ENCODE measurements around the gene ASIC1. TPM values are rescaled to one million over a fixed set of nuclear protein-coding genes. Genes with fewer than 3 reads are reported as not detected.
A peak's percentile ranks its signal among the peaks of the same experiment; 100 is the strongest.

Gene ASIC1
- total and polyA plus RNA-seq, 2 of the 13 experiments (the other 11 are each of a cell fraction or from before 2014, with no cell fraction given) = 0.44 to 1.5 TPM

DNA sequence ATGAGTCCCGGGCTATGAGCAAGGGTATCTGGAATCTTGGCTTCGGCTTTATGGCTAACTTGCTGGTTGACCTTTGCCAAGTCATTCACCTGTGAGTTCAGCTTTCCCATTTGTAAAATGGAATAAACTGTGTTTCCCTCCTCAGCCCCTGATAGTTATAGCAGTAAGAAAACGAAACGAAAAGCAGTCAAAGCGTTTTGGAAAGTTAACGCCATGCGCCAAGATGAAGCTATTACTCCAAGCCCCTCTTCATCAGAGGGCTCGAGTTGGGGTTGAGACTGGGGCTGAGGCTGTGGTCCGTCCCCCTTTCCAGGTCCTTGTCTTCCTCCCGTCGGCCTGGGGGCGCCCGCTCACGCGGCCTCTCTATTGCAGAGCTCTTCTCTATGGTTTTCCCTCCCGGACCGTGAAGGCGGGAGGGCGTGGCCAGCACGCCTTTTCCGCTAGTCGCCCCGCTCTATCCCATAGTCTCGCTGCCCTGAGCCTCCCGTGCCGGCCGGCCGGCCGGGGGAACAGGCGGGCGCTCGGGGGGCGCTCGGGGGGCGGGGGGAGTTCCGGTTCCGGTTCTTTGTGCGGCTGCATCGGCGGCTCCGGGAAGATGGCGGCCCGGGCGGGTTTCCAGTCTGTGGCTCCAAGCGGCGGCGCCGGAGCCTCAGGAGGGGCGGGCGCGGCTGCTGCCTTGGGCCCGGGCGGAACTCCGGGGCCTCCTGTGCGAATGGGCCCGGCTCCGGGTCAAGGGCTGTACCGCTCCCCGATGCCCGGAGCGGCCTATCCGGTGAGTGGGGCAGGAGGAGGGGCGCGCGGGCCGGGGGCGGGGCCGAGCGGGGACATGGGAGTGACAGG is 27.6 kb downstream of the ASIC1 start, which contains the start of gene SMARCD1 (continued):
- TF ChIP-seq MBNL3 (CRISPR knock-in tag; conservative IDR thresholded peaks at IDR 0.05) = no peak
- TF ChIP-seq ZNF225 (CRISPR knock-in tag; IDR thresholded peaks at IDR 0.05) = no peak
- peak; percentile 55; the same call in 1 of the 2 replicates for TF ChIP-seq MIER2 (CRISPR knock-in tag; IDR thresholded peaks at IDR 0.05)
- TF ChIP-seq PHB2 (IDR thresholded peaks at IDR 0.05; ENCODE audit: partially characterized antibody) = no peak
- TF ChIP-seq, protein P1, sequence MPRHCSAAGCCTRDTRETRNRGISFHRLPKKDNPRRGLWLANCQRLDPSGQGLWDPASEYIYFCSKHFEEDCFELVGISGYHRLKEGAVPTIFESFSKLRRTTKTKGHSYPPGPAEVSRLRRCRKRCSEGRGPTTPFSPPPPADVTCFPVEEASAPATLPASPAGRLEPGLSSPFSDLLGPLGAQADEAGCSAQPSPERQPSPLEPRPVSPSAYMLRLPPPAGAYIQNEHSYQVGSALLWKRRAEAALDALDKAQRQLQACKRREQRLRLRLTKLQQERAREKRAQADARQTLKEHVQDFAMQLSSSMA (CRISPR knock-in tag; IDR thresholded peaks at IDR 0.05) = no peak
- TF ChIP-seq FOXC1 (CRISPR knock-in tag; IDR thresholded peaks at IDR 0.05; ENCODE audit: borderline replicate concordance) = no peak
- peak; percentile 76; the same call in 1 of the 2 replicates for TF ChIP-seq SPEN (CRISPR knock-in tag; IDR thresholded peaks at IDR 0.05; ENCODE audit: low read depth)
- no peak for TF ChIP-seq ZNF292 (CRISPR knock-in tag; IDR thresholded peaks at IDR 0.05; ENCODE audit: borderline replicate concordance, low read depth)
- TF ChIP-seq NFATC3 (CRISPR knock-in tag; IDR thresholded peaks at IDR 0.05) = no peak
- no peak for TF ChIP-seq ZNF737 (CRISPR knock-in tag; IDR thresholded peaks at IDR 0.05; ENCODE audit: borderline replicate concordance)
- TF ChIP-seq, protein P2, sequence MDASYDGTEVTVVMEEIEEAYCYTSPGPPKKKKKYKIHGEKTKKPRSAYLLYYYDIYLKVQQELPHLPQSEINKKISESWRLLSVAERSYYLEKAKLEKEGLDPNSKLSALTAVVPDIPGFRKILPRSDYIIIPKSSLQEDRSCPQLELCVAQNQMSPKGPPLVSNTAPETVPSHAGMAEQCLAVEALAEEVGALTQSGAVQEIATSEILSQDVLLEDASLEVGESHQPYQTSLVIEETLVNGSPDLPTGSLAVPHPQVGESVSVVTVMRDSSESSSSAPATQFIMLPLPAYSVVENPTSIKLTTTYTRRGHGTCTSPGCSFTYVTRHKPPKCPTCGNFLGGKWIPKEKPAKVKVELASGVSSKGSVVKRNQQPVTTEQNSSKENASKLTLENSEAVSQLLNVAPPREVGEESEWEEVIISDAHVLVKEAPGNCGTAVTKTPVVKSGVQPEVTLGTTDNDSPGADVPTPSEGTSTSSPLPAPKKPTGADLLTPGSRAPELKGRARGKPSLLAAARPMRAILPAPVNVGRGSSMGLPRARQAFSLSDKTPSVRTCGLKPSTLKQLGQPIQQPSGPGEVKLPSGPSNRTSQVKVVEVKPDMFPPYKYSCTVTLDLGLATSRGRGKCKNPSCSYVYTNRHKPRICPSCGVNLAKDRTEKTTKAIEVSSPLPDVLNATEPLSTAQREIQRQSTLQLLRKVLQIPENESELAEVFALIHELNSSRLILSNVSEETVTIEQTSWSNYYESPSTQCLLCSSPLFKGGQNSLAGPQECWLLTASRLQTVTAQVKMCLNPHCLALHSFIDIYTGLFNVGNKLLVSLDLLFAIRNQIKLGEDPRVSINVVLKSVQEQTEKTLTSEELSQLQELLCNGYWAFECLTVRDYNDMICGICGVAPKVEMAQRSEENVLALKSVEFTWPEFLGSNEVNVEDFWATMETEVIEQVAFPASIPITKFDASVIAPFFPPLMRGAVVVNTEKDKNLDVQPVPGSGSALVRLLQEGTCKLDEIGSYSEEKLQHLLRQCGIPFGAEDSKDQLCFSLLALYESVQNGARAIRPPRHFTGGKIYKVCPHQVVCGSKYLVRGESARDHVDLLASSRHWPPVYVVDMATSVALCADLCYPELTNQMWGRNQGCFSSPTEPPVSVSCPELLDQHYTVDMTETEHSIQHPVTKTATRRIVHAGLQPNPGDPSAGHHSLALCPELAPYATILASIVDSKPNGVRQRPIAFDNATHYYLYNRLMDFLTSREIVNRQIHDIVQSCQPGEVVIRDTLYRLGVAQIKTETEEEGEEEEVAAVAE (CRISPR knock-in tag; IDR thresholded peaks at IDR 0.05; ENCODE audit: borderline replicate concordance) = no peak; the same call in 1 of the 2 replicates
- TF ChIP-seq ZNF598 (CRISPR knock-in tag; IDR thresholded peaks at IDR 0.05; ENCODE audit: borderline replicate concordance) = no peak
- TF ChIP-seq ZNF550 (CRISPR knock-in tag; IDR thresholded peaks at IDR 0.05; ENCODE audit: borderline replicate concordance) = no peak
- TF ChIP-seq POGZ (CRISPR knock-in tag; IDR thresholded peaks at IDR 0.05) = peak; percentile 87
- 0 out of 2 replicates have a peak, but pooled peaks have one; percentile 47 for TF ChIP-seq ZSCAN12 (CRISPR knock-in tag; IDR thresholded peaks at IDR 0.05)
- TF ChIP-seq, protein P3, sequence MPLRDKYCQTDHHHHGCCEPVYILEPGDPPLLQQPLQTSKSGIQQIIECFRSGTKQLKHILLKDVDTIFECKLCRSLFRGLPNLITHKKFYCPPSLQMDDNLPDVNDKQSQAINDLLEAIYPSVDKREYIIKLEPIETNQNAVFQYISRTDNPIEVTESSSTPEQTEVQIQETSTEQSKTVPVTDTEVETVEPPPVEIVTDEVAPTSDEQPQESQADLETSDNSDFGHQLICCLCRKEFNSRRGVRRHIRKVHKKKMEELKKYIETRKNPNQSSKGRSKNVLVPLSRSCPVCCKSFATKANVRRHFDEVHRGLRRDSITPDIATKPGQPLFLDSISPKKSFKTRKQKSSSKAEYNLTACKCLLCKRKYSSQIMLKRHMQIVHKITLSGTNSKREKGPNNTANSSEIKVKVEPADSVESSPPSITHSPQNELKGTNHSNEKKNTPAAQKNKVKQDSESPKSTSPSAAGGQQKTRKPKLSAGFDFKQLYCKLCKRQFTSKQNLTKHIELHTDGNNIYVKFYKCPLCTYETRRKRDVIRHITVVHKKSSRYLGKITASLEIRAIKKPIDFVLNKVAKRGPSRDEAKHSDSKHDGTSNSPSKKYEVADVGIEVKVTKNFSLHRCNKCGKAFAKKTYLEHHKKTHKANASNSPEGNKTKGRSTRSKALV (CRISPR knock-in tag; IDR thresholded peaks at IDR 0.05) = no peak
- TF ChIP-seq FOXP1 (IDR thresholded peaks at IDR 0.05) = no peak
- TF ChIP-seq FOXP1 (CRISPR knock-in tag; IDR thresholded peaks at IDR 0.05) = no peak
- TF ChIP-seq, protein P4, sequence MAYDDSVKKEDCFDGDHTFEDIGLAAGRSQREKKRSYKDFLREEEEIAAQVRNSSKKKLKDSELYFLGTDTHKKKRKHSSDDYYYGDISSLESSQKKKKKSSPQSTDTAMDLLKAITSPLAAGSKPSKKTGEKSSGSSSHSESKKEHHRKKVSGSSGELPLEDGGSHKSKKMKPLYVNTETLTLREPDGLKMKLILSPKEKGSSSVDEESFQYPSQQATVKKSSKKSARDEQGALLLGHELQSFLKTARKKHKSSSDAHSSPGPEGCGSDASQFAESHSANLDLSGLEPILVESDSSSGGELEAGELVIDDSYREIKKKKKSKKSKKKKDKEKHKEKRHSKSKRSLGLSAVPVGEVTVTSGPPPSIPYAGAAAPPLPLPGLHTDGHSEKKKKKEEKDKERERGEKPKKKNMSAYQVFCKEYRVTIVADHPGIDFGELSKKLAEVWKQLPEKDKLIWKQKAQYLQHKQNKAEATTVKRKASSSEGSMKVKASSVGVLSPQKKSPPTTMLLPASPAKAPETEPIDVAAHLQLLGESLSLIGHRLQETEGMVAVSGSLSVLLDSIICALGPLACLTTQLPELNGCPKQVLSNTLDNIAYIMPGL (CRISPR knock-in tag; IDR thresholded peaks at IDR 0.05; ENCODE audit: borderline replicate concordance in 1 of 2, low read depth in 1 of 2) = peak; percentile 90 to 94; a peak in 3 of 4 replicates
- no peak for TF ChIP-seq ZNF577 (CRISPR knock-in tag; IDR thresholded peaks at IDR 0.05; ENCODE audit: borderline replicate concordance, low read depth)

Data from HepG2 (cell line).